GM19397 (cell line): ENCODE results near the gene SLN.

Source experiments
- ATAC-seq: cut with Tn5 transposase; IDR thresholded peaks from one replicate; pipeline ENCODE4 v1.9.1; 2021; ENCODE audit warnings: mild to moderate bottlenecking, moderate library complexity; ENCODE audit not compliant: unreplicated experiment

SLN gene

GRCh38 chr11:107688322-107688918, 23.4 kb downstream of the SLN start:
- no peak for ATAC-seq

DNA sequence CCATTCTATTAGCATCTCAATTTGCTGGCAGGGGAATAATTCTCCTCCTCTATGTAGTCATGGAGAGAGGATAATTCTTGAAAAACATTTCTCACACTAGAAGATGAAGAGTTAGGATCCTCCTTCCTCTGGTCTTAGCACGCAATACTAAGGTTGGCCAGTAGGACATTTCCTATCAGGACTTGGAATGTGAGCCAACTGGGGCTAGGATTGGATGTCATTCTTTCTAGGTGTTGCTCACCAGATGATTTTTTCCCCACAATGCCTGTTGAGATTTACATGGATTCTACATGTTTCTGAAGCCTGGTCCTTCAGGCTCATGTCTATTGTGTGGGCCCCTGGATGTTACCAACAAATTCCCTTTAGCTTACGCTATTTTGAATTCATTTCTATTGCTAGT, 28.0 kb downstream of the SLN start:
- ATAC-seq = no peak

GRCh38 chr11:107683061-107683460, 28.8 kb downstream of the SLN start:
- ATAC-seq = no peak

DNA sequence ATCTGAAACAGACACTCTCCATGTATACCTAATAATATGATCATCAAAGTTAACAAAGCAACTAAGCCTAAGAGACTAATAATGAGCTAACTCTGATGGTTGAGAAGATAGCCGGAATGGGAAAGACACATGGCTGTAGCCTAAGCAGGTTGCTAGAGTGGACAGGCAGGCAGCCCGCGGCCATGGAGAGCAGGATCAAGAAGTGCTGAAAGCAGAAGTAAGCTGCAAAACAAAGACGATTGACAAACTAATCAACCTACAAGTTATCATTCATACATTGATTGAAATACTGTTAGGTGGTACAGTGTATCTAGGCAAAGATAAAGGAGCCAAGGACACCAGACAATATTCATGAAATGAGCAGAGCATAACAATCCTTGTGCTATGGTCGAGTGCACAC, 29.3 kb downstream of the SLN start:
- no peak for ATAC-seq

DNA sequence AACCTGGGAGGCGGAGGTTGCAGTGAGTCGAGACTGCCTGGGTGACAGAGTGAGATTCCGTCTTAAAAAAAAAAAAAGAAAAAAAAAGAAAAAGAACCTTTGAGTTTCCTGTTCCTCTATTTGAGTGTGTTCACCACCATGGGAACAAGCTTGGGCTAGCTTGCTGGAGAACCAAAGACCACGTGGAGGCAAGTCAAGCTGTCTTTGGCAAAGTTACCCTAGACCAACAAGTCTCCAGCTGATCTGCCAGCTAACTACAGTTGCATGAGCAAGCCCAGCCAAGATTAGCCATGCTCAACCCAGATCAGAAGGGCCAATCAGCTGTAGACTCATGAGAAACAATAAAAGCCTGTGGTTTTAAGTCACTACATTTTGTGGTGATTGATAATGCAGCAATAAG, 29.7 kb downstream of the SLN start:
- no peak for ATAC-seq

GRCh38 chr11:107679255-107680024, 32.4 kb downstream of the SLN start:
- no peak for ATAC-seq

DNA sequence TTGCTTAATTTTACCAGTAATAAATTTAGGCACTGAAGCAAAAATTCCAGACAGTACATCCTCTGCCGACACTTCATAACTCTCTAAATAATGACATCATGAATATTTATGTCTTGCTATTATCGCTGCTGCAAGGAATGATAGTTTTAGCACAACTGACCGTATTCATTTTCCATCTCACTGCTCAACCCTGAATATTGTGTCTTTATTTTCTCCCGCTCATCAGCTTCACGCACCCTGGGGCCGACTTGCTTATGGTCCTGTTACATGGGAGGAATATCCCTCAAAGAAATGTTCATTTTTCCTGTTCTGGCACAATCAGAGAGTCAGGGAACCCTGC, 33.3 kb downstream of the SLN start:
- ATAC-seq = no peak

GRCh38 chr11:107677924-107678631, 33.8 kb downstream of the SLN start:
- ATAC-seq = no peak

DNA sequence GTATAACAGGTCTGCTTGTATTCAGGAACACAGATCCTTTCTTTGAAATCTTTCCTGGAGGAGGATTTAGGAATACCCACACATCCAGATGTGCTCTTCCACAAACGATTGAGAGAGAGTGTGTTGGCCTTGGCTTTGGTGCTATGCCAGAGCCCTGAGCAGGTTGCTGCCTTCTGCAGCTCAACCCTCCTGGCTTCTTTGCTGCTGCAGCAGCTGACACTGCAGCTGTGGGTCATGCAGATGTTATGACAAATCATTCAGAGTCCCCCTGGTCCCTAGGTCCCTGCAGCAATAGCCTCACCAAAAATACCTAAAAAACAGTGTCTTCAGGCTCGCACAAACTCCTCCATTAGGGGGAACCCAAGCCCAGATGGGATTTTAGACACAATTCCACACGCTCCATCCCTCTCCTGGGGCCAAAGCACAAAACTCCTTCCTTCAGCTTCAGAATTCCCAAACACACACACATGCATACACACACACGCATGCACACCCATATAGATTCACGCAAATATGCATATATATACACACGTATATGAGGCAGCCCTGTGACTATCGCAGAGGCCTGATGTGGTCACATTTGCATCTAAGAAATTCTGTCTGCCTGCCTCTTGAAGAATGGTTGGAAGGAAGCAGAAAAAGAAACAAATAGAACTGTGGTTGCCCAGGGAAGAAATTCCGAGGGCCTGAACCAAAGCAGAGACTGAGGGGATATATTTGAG, 35.4 kb downstream of the SLN start:
- ATAC-seq = no peak

- ATAC-seq = no peak
Observed at GRCh38 chr11:107675902-107676301, 36.0 kb downstream of the SLN start.

GRCh38 chr11:107669893-107670601, 41.8 kb downstream of the SLN start:
- ATAC-seq = no peak

- no peak for ATAC-seq
Observed at GRCh38 chr11:107669191-107669740, 42.6 kb downstream of the SLN start.

DNA sequence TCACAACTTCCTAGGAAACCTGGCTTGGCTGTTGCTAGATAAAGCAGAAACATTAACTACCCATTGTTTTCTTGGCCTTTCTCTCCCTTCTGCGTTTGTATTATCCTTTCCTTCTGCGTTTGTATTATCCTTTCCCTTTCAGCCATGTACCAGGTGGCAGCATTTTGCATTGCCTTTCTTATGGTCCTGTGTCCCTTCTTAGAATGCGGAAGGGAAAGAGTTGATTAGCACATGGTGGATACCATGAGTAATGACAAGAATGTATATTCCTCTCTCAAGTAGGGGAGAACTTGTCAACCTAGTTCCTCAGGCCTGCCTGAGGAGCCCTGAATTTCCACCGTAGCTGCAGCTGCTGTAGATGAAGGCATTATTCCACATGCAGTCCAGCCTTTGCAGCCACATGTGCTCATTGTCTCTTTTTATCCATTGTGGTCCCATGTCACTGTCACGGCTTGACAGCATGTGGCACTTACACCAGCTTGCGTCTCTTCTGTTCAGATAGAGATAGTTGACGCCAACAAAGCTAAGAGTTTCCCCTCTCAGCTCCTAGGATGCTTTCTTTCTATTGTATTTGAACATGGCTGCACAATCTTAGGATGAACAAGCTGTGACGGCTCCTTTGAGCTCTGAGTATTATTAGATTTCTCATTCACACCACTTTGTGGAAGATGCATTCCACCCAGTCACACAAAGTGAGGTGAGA, 44.8 kb downstream of the SLN start:
- ATAC-seq = no peak

GRCh38 chr11:107665018-107665417, 46.8 kb downstream of the SLN start:
- no peak for ATAC-seq

DNA sequence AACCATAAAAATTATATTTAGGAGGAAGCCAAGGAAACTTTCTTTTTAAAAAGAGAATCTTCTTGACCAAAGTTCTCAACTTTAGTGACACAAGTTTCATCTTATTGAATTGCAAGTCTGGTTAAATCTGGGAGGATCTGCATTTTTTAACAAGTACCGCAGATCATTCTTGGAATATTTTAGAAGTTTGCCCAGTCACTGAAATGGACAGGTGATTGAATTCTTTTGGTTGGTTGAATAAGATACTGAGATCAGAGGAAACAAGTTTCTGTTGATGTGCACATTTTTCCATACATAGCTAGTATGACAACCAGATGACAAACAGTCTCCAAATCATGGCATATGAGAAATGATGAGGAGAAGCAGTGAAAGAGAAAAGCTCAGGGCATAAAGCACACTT, 50.2 kb downstream of the SLN start:
- no peak for ATAC-seq

DNA sequence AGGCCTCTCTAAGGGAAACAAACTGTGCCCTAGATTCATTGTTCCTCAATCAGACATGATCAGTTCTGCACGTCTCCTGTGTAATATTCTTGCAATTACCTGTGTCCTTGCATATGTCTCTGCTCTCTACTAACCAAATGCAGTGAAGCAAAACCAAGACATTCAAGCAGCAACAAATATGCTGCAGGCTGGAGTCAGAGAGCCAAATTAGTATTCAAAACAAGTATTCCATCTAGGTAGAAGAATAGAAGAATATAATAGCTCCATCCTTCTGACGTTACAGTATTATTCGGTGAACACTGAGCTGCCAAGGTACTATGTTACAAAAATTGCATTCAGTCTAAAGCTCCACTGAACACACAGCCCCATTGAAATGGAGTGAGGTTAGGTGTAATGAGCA, 51.8 kb downstream of the SLN start:
- no peak for ATAC-seq

DNA sequence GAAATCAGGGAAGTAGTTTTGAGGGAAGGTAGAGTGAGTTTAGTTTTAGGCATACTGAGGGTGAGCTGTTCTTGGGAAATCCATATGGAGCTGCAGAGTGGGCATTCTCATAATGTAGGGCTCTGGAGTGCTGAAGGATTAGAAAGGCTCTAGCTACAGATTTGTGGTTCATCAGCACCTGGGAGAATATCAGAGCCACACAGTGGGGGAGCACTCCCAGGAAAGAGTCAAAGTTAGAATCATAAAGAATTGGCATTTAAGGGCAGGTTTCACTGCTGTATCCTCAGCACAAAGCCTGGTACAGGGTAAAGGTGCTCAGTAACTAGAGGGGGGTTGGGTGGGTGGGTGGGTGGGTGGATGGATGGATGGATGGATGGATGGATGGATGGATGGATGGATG, 52.5 kb downstream of the SLN start:
- ATAC-seq = no peak
